Stimulated activated CD8-positive, alpha-beta memory T cell treated with anti-CD3 and anti-CD28 coated beads, Interleukin-7, amount 100 ng/mL, for 48 hours (primary cell): ENCODE results near the gene SH3D19.
"Not testable (repeated sequence)": the region's sequence is repeated elsewhere in the genome, so short reads cannot be mapped to it uniquely, and the experiment has no call there.

Experiments used
- DNase-seq, 2 donors: peaks; one replicate each; pipeline ENCODE4 v3.0.0-alpha.2; 2020; ENCODE audit warnings: low read depth in 1 of 2; ENCODE audit errors: extremely low read depth in 1 of 2

SH3D19 gene

DNA sequence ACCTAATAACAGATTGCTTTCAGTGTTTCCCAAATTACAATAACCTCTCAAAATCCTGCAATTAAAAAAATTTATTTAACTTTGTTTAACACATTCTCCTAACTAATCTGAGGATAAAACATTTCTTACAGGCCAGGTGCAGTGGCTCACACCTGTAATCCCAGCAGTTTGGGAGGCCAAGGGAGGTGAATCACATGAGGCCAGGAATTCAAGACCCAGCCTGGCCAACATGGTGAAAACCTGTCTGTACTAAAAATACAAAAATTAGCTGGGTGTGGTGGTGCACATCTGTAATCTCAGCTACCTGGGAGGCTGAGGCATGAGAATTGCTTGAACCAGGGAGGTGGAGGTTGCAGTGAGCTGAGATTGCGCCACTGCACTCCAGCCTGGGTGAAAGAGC lies 90.0 kb downstream of the SH3D19 start:
- DNase-seq = not testable (repeated sequence)

DNA sequence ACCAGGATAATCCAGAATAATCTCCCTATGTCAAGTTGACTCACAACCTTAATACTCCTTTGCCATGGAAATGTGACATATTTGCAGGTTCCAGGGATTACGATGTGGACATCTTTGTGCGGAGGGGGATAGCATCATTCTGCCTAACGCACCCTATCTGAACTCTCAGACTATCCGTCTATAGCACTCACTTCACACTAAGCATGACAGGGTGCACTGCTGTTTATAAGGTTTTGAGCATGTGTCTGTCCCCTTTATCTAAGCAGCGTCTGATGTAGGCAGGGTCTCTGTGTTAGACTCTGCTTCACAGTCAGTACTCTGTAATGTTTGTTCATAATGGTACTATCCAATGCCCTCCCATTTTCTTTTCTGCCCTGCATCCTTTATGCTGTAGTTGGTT lies 91.8 kb downstream of the SH3D19 start:
- no peak for DNase-seq

DNA sequence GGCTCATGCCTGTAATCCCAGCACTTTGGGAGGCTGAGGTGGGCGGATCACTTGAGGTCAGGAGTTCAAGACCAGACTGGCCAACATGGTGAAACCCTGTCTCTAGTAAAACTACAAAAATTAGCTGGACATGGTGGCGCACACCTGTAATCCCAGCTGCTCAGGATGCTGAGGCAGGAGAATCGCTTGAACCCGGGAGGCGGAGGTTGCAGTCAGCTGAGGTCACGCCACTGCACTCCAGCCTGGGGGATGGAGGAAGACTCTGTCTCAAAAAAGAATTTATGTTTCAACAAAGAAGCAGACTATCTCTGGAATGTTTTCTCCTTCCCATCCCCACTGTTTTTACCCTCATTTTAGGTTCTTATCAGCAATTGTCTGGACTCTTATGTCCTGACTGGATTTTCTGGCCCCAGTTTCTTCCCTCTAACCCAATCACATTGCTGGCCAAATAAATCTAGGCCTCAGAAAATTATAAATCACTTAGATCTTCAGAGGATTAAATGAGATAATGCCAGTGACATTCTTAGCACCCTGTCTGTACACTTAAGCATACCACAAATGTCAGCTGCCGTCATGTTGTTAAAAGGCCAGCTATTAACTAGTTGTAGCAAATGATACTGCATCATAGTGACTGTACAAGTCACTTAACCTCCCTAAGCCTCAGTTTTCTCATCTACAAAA lies 93.3 kb downstream of the SH3D19 start:
- DNase-seq = no peak

DNA sequence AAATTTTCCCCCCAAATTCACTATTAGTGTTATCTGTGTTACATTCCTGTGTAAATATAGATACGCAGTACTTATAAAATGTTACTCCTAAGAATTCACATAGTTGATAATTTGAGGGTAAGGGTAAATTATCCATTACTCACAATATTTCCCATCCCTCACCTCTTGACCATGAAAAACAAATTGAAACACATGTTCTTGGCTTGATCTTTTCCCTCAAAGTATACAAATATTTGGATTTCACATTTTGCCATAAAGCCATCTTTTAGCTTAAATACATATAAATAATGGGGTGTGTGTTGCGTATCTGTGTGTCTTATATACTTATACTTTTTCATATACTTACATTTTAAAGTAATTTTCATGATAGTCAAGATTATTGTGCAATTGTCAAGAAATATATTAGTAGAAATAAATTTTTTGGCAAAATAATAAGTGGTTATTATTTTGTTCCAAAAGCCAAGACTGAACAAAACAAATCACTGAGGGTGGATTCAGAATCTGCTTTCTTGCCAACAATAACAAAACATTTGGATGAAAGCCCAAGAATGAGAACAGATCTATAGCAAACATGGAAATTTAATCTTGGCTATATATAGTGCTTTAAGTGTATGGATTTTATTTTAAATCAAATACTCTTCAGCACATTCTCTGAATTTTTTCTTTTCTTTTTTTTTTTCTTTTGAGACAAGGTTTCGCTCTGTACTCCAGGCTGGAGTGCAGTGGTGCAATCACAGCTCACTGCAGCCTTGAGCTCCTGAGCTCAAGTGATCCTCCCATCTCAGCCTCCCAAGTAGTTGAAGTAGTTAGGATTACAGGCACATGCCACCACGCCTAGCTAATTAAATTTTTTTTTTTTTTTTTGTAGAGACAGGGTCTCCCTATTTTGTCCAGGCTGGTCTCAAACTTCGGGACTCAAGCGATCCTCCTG lies 97.0 kb downstream of the SH3D19 start:
- DNase-seq = no peak

DNA sequence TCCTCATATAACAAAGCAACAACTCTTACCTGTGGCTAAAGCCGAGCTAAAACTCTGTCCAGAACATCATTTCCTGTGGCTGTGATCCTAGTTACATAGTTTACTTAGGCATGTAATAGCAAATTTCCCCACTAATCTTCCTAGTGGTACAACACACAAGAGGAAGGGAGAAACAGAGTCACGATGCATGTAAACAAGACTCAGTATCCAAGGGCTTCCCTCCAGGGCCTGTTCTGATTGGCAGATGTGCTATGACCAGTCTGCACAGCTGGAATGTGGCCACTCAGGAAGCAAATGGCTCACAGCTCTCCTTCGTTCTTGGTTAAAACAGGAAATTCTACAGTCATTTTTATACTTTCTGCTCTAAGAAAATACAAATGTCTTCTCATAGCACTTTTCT lies 97.7 kb downstream of the SH3D19 start:
- no peak for DNase-seq

DNA sequence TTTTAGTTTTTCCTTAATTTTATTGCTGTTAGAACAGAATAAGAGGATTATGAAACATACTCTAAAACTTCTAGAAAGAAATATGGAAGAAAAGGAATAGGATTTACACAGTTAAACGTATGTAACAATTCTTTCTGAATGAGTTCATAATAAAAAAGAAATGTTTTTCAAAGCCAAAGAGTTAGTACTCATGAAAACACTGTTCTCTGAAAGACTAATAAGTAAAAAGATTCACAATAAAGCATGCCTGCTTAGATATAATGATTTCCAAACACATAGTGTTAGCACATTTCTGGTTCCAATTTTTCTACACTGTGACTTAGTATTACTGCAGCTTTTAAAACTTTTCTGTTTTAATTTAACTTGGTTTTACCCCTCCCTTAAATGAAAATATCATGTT lies 98.2 kb downstream of the SH3D19 start:
- no peak for DNase-seq

DNA sequence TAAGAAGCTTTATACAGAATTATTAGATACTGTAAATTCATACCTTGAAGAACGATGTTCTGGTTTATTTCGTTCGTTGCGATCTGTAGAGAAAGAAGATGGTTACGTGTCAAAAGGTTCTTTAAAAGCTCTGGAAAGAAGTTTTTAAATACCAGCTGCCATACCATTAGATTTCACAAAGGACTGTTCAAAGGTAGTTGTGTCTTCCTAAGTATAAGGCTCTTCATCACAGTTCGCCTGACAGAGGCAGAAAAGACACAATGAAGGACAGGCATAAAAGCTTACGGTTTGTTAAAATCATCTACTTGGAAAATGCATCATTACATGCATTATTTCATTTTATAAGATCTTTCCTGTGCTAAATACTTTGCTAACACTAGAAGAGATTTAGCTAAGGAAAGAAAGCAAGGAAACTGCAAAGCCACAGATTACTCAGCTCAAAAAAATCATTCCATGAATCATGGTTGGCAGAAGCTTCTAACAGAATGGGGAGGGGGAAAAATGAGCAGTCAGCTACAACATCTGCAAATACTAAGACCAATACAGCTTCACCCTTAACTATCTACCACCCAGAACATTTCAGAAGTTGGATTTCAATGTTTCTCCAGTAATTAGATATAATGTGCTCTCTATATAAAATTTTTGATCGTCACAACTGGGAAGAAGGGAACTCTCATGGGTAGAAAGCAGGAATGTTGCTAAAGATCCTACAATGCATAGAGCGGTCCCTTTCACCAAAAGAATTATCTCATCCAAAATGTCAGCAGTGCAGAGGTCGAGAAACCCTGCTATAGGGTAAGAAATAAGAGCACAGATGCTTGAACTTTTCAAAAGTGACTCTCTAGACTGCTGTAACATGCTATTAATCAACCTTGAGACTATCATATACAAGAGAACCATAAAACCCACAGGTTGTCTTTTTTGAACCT lies 99.1 kb downstream of the SH3D19 start:
- DNase-seq = no peak

DNA sequence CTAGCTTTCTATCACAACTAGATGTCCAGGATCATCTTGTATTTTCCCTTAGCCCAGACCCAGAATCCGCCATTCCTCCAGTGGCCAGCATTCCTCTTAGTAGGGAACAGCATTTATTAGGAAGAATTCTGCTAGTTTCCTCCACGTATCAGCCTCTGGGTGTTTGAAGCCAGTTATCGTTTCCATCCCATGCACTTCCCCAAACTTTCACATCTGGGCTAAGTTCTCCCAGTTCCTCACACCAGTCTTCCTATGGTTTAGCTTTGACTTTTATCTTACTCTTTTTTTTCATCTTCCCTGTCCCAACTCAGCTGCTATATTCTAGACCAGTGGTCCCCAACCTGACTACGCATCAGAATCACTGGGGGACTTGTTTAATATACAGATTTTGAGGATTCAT lies 101.9 kb downstream of the SH3D19 start:
- no peak for DNase-seq

DNA sequence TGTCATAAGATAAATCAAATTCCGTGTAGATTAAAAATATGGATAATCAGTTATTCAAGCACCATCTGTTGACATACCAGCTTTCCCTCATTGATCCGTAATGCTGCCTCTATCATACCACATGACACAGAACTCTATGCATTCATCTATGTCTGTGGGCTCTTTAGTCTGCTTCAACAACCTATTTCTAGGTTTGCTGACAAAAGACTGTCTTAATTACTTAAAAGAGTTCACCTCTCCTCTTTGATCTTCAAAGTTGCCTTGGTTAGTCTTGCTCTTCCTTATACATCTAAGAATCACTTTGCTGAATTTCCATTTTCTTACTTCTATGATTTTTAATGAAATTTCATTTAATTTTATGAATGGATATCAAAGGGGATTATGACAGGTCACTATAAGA lies 105.5 kb downstream of the SH3D19 start:
- DNase-seq = no peak

DNA sequence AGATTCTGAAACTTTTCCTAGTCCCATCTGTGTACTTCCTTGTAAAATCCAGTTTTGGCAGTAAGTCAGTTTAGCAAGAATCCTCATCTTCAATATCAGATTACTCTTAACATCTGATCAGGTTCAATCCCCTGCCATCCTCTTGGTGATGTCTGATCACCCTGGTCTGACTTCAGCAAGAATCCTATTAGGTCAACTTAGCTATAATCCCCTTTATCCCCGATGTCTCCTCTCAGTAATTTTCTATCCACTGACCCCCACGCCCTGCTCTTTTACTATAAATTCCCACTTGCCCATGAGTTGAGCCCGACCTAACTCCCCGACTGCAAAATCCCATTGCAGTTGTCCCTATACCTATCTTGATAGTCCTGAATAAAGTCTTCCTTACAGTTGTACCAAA lies 106.3 kb downstream of the SH3D19 start:
- no peak for DNase-seq

DNA sequence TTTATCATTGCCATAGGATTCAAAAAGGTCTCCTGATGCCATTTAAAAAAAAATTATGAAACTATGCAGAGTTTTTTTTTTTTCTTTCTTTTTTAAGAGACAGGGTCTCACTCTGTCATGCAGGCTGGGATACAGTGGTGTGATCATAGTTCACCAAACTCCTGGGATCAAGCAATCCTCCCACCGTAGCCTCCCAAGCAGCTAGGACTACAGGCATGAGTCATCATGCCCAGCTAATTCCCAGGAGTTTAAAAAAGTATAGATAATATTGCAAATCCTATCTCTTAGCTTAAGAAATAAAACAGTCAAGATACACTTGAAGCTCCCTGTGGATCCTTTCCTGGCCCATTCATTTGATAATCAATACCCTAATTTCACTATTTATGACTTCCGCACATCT lies 107.1 kb downstream of the SH3D19 start:
- no peak for DNase-seq

DNA sequence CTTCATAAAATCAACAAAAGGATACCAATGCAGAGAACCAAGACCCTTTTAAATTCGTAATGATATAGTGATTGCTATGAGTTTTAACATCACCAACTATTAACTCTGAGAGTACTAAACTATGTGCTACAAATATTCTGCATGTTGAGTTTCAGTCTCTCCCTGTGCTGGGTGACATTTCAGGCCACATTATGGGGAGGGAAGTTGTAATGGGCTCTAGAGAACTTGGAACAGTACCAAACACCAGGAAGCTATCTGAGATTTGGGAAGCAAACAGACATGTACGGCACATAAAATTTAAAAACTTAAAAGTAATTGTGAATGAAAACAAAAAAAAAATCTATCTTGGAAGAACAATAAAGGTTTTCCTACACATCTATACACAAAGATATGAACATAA lies 108.1 kb downstream of the SH3D19 start:
- DNase-seq = no peak

DNA sequence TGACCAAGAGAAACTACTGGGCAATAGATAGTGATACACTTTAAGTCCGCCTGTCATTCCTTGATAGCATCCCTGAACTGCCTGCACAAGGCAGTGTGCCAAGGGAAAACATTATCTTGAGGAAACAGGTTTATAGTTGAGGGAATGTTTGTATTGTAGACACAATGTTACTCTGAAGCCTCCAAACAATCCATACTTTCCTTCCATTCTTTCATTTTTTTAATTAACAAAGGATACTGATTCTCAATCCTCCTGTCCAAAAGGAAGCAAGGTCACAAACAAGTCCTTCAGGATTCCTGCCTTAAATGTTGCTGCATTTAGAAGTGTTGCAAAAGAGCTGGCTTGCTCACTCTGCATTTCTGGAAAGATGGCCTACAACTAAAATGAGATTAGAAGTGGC lies 110.1 kb downstream of the SH3D19 start:
- no peak for DNase-seq

DNA sequence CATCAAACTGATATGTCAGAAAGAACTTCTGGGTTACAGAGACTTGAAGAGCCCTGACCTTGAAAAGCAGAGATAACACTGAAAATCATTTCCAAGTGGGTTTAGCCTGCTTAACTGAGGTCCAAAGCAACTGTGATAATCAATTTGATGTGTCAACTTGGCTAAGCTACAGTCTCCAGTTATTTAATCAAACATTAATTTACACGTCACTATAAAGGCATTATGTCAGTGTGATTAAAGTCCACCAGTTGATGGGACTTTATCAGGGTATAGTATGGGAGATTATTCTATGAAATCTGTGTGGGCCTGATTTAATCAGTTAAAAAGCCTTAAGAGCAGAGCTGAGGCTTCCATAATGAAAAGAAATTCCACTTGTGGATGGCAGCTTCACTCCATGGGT lies 117.5 kb downstream of the SH3D19 start:
- no peak for DNase-seq

DNA sequence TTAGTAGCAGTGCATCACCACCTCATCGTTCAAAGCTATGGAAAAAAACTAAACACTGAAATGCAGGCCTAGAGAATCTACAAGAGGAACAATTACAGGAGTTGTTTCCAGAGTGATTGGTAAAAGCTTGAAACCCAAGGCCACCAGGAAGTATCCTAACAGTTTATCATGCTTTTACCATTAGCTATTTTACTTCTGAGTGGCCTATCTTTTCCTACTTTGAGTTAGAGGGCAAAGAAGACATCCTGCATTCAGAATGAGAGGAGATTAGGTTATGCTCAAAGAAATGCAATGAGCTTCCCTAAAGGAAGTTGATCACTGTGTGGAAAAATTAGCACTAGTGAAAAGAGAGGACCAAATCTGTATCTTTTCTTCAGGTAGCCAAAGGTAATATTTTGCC lies 118.2 kb downstream of the SH3D19 start:
- no peak for DNase-seq

DNA sequence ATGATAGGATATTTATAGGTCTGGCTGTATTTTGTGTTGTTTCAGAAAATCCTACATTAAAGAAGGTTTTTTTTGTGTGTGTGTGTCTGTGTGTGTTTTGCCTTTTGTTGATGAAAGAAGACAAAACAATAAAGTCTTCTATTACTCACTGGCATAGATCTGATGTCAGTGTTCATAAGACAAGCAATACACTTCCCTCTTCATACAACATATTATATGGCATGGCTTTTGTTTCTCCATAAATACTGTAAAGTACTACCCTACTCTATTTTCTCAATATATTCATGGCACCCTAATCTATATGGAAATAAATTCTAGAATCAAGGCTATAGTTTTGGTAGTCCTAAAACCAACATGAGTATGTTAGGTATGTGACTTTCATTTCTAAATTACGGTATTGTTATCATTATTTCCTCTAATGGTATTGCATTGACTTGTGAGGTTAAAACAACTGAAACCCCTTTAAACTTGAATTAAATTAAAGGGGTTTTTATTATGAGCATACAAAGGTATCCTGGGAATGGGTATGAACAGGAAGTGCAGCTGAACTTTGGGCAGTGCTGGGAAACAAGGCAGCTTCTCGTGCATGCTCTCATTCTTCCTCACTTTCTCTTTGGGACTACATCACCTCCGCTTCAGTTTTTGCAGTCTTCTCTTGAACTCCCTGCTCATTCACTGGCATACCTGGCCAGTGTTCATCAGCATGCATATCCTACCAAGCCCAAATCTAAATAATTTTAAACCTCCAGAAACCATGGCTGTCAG lies 119.0 kb downstream of the SH3D19 start:
- DNase-seq = no peak

DNA sequence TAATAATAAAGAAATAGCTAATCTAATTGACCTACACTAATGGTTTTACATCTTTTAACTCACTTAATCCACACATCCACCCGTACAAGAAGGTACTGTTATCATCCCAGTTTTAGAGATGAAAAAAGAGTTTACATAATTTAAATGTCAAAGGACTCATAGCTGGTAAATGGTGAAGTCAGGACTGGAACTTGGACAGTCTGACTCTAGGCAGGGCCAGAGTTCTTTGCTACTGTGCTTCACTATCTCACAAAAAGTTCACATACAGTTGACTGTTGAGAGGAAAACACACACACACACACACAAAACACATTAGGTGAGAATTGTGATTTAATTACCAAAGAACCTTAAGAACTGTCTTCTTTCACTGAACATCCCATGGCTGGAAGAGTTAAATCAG lies 119.7 kb downstream of the SH3D19 start:
- DNase-seq = no peak

DNA sequence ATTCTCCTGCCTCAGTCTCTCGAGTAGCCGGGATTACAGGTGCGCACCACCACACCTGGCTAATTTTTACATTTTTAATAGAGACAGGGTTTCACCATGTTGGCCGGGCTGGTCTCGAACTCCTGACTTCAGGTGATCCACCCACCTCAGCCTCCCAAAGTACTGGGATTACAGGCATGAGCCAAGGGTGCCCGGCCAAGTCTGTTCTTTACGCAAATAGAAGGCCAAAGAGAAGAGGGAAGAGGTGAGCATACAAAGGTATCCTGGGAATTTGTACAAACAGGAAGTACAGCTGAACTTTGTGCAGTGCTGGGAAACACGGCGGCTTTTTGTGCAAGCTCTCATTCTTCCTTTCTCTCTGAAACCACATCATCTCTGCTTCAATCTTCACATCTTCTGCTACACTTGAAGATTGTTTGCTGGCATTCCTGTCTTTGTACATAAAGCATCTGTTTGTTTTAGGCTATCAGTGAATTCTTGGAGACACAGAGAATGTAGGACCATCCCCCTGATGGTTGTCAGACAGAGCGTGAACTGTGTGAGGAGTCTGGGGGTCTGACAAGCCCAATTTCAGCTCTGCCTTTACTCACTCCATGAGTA lies 120.4 kb downstream of the SH3D19 start:
- DNase-seq = no peak

DNA sequence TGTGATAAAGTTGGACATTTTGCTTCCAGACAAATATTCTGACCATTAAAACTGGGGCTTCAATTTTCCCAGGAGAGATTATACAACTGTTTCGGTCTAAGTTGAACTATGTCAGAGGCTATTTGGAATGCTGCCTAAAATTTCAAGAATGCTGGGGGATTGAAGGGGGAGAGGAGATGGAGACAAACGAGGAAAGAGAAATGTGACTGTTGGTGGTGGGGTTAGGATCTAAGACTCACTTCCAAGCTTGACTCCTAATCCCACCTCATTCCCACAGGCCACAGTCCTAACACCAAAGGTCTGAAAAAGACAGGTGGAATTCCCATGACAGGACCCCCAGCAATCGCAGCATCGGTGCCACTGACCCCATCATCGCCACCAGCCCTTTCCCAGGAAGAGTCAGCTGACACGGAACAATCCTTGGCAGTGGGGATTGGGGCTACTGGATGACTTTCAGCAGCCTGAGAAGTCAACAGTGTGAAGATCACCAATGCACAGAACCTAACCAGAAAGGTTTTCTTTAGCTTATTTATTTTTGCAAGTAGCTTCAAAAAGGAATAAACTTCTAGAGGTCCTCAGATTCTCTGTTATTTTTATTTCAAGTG lies 122.5 kb downstream of the SH3D19 start:
- DNase-seq = no peak

DNA sequence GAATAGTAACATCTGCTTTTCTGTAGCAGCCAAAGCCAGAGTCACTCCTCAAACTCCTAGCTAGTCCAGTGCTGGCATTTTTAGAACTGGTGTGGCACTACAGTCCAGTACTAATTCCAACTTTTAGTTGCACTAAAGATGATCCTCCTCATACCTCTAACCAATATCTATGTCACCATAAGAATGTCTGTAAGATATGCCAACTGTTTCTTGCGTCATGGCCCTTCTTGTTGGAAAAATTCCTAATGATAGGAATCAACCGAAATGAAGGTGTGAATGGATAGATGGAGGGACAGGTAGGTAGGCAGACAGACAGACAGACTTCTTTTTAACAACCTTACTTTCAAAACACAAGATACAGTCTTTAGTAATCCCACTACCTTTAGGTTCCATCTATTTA lies 123.0 kb downstream of the SH3D19 start:
- DNase-seq = no peak
